HepG2 (cell line): Measurements from ENCODE around the gene SDK1. TPM values are rescaled to one million over a fixed set of nuclear protein-coding genes. Genes with fewer than 3 reads are reported as not detected.
A peak's percentile ranks its signal among the peaks of the same experiment; 100 is the strongest.

Source experiments
- ATAC-seq: fragments of 200-7000 bp; cut with Tn5 transposase; 3 replicates; pipeline ENCODE4 v1.9.1; 2020; ENCODE audit warnings: mild to moderate bottlenecking, moderate library complexity
- BruUV-seq: library from RNA; stranded (reverse); fragments of 400-500 nt; replicated peaks from 2 replicates; lab custom pipeline; 2021; lab: Mats Ljungman, UMichigan
- CTCF ChIA-PET: fragments of 300-600 bp; formaldehyde crosslinking; extraction: SDS; loops from one replicate; lab custom pipeline; 2021; ENCODE audit warnings: low total read pairs, inconsistent platforms, low intra/inter-chr PET ratio; lab: Yijun Ruan, JAX
- POLR2A ChIA-PET: fragments of 350-600 bp; sonication (Branson Sonifier 250); formaldehyde crosslinking; loops from one replicate; lab custom pipeline; 2020; ENCODE audit warnings: antibody characterized with exemption, inconsistent platforms; lab: Yijun Ruan, JAX
- DNase-seq: peaks from one replicate; pipeline ENCODE4 v3.0.0-alpha.2; 2015; ENCODE audit warnings: low spot score
- FAIRE-seq: peaks from 3 replicates; lab custom pipeline; 2011; peaks lifted over from hg19 to GRCh38; lab: Jason Lieb, UNC
- H2AFZ ChIP-seq: one replicate; pipeline ENCODE4 v1.6.1; 2011; ENCODE audit warnings: low read length, inconsistent platforms
- H3K27ac ChIP-seq: fragments of 300-600 bp; 3 replicates; pipeline ENCODE4 v1.8.0; 2011; ENCODE audit warnings: mixed run types, mild to moderate bottlenecking, mixed read lengths, low read length, inconsistent platforms; ENCODE audit not compliant: insufficient read depth; ENCODE audit errors: extremely low read length
- H3K27me3 ChIP-seq, 2 experiments: fragments of 200-600 bp in 1 of 2; 2 replicates in 1 of 2; 3 replicates in 1 of 2; pipeline versions ENCODE4 v1.6.0 to v1.8.0; 2011; ENCODE audit warnings: low read length in 2 of 2, mild to moderate bottlenecking in 2 of 2, moderate library complexity in 2 of 2, inconsistent platforms in 1 of 2; ENCODE audit not compliant: insufficient read depth in 2 of 2, control insufficient read depth in 1 of 2
- H3K36me3 ChIP-seq, 2 experiments: fragments of 200-600 bp in 1 of 2; replicated peaks in 1 of 2; 2 replicates in 1 of 2; 3 replicates in 1 of 2; pipeline versions ENCODE4 v1.5.1 to v1.8.0; 2011; ENCODE audit warnings: low read length in 2 of 2, inconsistent platforms in 1 of 2; ENCODE audit not compliant: insufficient read depth in 2 of 2, control insufficient read depth in 1 of 2
- H3K4me1 ChIP-seq: 2 replicates; pipeline ENCODE4 v1.5.1; 2012; ENCODE audit warnings: low read length, inconsistent platforms; ENCODE audit not compliant: insufficient read depth
- H3K4me2 ChIP-seq: 2 replicates; pipeline ENCODE4 v1.6.0; 2011; ENCODE audit warnings: low read depth, low read length, inconsistent platforms
- H3K4me3 ChIP-seq, 3 experiments: fragments of 200-600 bp in 1 of 3; sonication (generic), shearing (Covaris generic) in 1 of 3; replicated peaks in 1 of 3; 2 replicates each; pipeline ENCODE4 v1.5.1; 2011 to 2016; ENCODE audit warnings: low read length in 3 of 3, inconsistent platforms in 2 of 3, low read depth in 2 of 3, mild to moderate bottlenecking in 2 of 3, control low read depth in 1 of 3, mixed read lengths in 1 of 3; ENCODE audit not compliant: insufficient read depth in 1 of 3
- H3K79me2 ChIP-seq: one replicate; pipeline ENCODE4 v1.6.1; 2011; ENCODE audit warnings: low read length, inconsistent platforms; ENCODE audit not compliant: insufficient read depth
- H3K9ac ChIP-seq: 2 replicates; pipeline ENCODE4 v1.6.0; 2011; ENCODE audit warnings: mild to moderate bottlenecking, low read depth, low read length, inconsistent platforms; ENCODE audit not compliant: insufficient read depth
- H3K9me3 ChIP-seq: 2 replicates; pipeline ENCODE4 v1.5.1; 2012; ENCODE audit warnings: mild to moderate bottlenecking, low read length
- H4K20me1 ChIP-seq: 2 replicates; pipeline ENCODE4 v1.6.0; 2011; ENCODE audit warnings: inconsistent platforms, mild to moderate bottlenecking, low read length, moderate library complexity; ENCODE audit not compliant: insufficient read depth
- FOSL2 ChIP-seq: sonication (generic); formaldehyde crosslinking; IDR thresholded peaks from 2 replicates; pipeline ENCODE4 v1.4.0; 2020; ENCODE audit warnings: missing genetic modification reagents
- STAT6 ChIP-seq: sonication (generic); formaldehyde crosslinking; IDR thresholded peaks from 2 replicates; pipeline ENCODE4 v1.4.0; 2020; ENCODE audit warnings: missing genetic modification reagents, mild to moderate bottlenecking, borderline replicate concordance
- ZC3H4 ChIP-seq: sonication (generic); formaldehyde crosslinking; IDR thresholded peaks from 2 replicates; pipeline ENCODE4 v1.4.0; 2020; ENCODE audit warnings: missing genetic modification reagents, borderline replicate concordance
- WGBS: methylation state at CpG from one replicate; pipeline ENCODE4 v1.1.6; 2017; ENCODE audit warnings: low lambda C conversion rate; 5-methylcytosine and 5-hydroxymethylcytosine counted together
- in situ Hi-C: cut with HindIII; loops from 2 replicates; pipeline ENCODE4 v1.10.0; 2017; ENCODE audit warnings: low pct_unique_long_range_greater_than_20kb; ENCODE audit not compliant: extremely low pct_ligation_motif_present
- intact Hi-C: fragments of 100-400 bp; cut with micrococcal nuclease; formaldehyde crosslinking; loops from one replicate; pipeline ENCODE4 v1.10.0; 2022; ENCODE audit not compliant: unreplicated experiment
- polyA plus RNA-seq, 8 experiments: library from polyadenylated mRNA; depleted of rRNA in 3 of 8; stranded (reverse) in 7 of 8; unstranded in 1 of 8; fragments of >200 nt; fragmentation: Illumina TruSeq in 4 of 8; extraction: Trizol in 4 of 8; gene quantifications; 2 replicates each; pipeline versions ENCODE4 v1.2.1 to v1.2.3, GENCODE V29; 2011 to 2016; ENCODE audit warnings: low read depth in 4 of 8, missing spikeins in 1 of 8, mixed read lengths in 1 of 8; ENCODE audit not compliant: insufficient read depth in 1 of 8
- total RNA-seq, 5 experiments: library from RNA; depleted of rRNA; stranded (reverse); fragments of >200 nt; fragmentation: Illumina TruSeq; extraction: Trizol; gene quantifications; 2 replicates each; pipeline ENCODE4 v1.2.3, GENCODE V29; 2016; ENCODE audit warnings: low read depth in 1 of 5

SDK1 gene
- total and polyA plus RNA-seq, 2 of the 13 experiments (the other 11 are each of a cell fraction or from before 2014, with no cell fraction given), result 0.35 to 2.4 TPM

- TF ChIP-seq STAT6 (CRISPR knock-in tag), result no peak
These were observed 783.2 kb downstream of the SDK1 start (continued) for GRCh38 chr7:4084271-4084670.

DNA sequence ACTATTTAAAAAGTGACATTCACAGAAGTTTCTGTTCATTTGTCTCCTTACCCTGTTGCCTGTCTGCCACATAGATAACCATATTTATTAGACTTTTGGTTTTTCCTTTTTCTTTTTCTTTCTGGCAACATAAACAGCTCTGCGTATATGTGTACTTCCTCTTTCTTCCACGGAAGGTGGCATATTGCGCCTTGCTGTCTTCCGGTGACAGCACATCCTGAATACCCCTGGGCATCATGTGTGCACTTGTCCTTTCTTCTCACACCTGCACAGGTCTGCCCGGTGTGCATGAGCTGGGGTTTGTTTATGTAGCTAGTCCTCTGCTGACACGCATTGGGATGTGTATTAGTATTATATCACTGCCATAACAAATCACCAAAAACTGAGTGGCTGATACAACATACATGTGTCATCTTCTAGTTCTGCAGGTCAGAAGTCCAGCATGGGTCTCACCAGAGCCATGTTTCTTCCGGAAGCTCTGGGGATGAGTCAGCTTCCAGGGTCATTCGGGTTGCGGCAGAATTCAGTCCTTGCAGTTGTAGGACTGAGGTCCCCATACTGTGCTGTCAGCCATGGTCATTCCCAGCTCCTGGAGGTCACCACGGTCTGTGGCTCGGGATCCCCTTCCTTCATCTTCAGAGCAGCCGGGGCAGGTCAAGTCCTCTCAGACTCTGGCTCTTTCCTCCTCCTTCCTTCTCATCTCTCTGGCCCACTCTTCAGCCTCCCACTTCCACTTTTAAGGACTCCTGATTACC, 785.1 kb downstream of the SDK1 start:
- no peak for FAIRE-seq
- ChIA-PET POLR2A (no interaction called here), CTCF (no interaction called here)
- in situ Hi-C loops (no loop called here), intact Hi-C loops (no loop called here)
- Histone ChIP-seq H3K9ac (no peak overlapping the region), H3K36me3 (no peaks in the 10 kb centered on the region), H3K4me1 (no peaks in the 10 kb centered on the region), H3K79me2 (no peaks in the 10 kb centered on the region), H3K4me3 (no peak overlapping the region), H4K20me1 (no peaks in the 10 kb centered on the region), H3K4me2 (no peak overlapping the region), H3K27me3 (no peaks in the 10 kb centered on the region), H3K27ac (no peak overlapping the region), H3K9me3 (peaks cover 11% of the 10 kb centered on the region; the same call in 1 of the 2 replicates), H2AFZ (no peak overlapping the region)
- no peak for TF ChIP-seq ZC3H4 (CRISPR knock-in tag)
- peak; percentile 66 for TF ChIP-seq FOSL2 (CRISPR knock-in tag)
- ATAC-seq, result no peak
- no peak for DNase-seq
- 90% methylated on average over 9 of the region's 12 CpGs for WGBS
- BruUV-seq, result no TSS peak
